ENCODE data around the gene MARK2.
"Not testable (repeated sequence)": the region's sequence is repeated elsewhere in the genome, so short reads cannot be mapped to it uniquely, and the experiment has no call there.

The MARK2 gene

GRCh38 chr11:63838678-63839507 is at the start of gene MARK2:
Gene MARK2 (plus strand): TSS chr11:63839110. CDS start chr11:63839507, 397 bp downstream.
- peak; percentile 97 to 100 for DNase-seq

- no peak for DNase-seq
These were observed 47.3 kb upstream of the MARK2 start for GRCh38 chr11:63791495-63792167.

DNA sequence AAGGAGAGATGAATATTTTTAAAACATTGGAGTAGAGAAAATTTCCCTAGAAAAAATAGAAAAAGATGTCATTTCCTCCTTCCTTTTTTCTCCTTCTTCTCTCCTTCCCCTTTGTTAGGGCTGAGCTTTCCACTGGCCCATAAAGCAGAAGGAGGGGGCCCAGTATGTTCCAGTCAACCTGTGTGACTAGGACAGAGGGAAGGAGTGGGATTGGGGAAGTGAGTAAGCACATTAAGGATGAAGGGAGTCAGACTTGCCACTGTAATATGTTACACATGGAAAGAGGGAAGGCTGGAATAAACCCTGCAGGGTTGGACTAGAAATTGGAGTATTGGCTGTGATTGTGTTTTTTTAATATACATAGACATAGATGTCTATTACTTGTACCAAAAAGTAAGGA is 45.7 kb upstream of the MARK2 start:
- DNase-seq: peak; percentile 35 to 68

DNA sequence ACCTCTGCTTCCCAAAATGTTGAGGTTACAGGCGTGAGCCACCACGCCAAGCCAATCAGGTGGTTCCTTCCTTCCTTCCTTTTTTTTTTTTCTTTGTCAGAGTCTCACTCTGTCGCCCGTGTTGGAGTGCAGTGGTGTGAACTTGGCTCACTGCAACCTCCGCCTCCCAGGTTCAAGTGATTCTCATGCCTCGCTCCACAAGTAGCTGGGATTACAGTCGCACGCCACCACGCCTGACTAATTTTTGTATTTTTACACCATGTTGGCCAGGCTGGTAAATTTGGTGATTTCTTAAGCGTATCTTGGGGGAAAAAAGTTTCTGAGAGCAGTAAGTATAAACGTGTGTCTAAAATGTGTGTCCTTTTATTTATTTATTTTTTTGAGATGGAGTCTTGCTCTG is 43.8 kb upstream of the MARK2 start:
- no peak for DNase-seq

- DNase-seq: no peak
These were observed 38.0 kb upstream of the MARK2 start for GRCh38 chr11:63800921-63801320.

GRCh38 chr11:63802637-63803414 is 36.1 kb upstream of the MARK2 start:
- DNase-seq: no peak

DNA sequence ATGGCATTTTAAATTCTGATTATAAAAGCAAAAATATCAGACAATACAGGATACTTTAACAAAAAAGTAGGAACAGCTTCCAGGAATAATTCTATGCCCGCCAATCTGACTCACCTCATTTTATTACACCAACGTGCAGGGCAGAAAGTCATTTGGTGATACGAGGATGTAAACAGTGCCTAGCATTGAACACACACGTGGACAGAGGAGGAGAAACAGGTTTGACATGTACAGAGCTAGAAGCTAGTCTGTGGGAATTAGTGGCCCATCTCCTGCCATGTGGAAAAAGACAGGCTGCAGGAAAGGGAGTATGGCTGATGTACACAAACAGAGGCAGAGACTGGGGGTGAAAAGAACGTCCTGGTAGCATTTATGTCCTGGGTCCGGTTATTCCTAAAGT is 34.7 kb upstream of the MARK2 start:
- no peak for DNase-seq

DNA sequence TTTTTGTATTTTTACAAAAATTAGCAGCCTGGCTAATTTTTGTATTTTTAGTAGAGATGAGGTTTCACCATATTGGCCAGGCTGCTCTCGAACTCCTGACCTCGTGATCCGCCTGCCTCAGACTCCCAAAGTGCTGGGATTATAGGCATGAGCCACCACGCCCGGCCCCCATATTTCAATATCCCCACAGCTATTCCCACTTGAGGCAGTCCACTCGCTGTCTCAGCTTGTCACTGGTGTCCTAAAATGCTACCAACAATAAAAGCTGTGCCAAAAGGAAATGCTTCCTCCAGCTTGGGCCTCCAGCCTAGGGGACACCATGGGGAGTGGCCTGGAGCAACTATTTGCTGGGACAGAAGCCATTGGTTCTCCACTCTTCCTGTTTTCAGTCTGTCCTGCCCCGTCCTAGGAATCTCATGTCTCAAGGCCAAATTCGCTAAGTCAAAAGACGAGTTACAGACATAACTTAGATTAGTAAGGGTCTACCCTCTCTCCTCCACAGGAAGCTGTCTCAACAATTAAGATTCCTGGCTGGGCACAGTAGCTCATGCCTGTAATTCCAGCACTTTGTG is 33.0 kb upstream of the MARK2 start:
- DNase-seq: no peak

- not testable (repeated sequence) for DNase-seq
These were observed 28.5 kb upstream of the MARK2 start for GRCh38 chr11:63810383-63810782.

- no peak for DNase-seq
These were observed 27.4 kb upstream of the MARK2 start for GRCh38 chr11:63811522-63811921.

- DNase-seq: peak; percentile 43 to 63
These were observed 25.8 kb upstream of the MARK2 start, which contains the start of gene SPINDOC for GRCh38 chr11:63813035-63813562. Gene SPINDOC (plus strand): TSS chr11:63813456. CDS start chr11:63813687, 231 bp downstream.

DNA sequence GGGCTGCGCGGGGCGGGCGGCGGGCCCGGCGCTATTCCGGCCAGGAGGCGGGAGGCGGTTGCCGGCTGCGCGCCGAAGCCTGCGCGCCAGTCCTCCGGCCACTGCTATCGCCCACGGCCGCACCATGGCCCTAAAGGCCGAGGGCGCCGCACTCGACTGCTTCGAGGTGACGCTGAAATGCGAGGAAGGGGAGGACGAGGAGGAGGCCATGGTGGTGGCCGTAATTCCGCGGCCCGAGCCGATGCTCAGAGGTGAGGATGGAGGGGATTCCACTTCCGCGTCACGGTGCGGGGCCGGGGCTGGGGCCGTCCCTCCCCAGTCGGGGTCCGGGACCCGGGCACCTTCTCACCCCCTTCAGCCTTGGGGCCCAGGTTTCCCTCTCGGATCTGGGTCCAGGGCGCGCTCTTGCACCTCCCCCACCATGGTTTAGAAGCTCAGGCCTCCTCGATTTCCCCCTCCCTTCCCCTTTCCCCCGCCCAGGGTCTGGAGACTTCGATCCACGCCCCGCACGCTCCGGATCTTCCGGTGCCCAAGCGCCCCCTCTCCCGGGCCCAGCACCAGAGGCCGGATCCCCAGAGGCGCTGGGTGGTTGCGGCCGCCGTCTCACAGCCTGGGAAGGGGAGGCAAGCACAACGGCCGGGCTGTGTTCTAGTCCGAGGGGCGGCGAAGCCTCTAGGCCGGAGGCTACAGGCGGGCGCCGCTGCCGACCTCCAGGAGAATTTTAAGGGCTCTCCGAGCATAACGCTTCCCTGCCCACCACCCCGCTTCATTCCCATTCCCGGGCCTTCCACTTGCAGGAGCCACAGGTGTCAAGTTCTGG is 25.1 kb upstream of the MARK2 start:
- DNase-seq: peak in 1 of 2 donors; percentile 21

DNA sequence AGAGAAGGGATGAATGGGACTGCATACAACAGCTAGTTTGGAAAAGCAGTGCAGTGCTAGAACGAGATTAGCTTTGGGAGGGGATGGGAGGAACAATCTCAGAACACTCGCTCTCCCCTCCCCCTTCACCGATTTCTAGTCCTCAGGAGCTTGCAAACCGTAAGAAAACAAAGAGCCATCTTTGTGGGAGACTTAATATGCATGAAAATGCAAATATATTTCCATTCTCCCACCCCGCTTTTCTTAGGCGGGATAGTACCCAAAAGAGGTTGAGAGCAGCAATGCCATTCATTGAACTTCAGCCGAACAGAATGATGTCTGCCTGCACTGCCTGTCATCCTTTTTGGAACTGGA is 24.6 kb upstream of the MARK2 start:
- DNase-seq: no peak

- peak in 1 of 2 donors; percentile 48 for DNase-seq
These were observed 22.7 kb upstream of the MARK2 start for GRCh38 chr11:63816166-63816565.

DNA sequence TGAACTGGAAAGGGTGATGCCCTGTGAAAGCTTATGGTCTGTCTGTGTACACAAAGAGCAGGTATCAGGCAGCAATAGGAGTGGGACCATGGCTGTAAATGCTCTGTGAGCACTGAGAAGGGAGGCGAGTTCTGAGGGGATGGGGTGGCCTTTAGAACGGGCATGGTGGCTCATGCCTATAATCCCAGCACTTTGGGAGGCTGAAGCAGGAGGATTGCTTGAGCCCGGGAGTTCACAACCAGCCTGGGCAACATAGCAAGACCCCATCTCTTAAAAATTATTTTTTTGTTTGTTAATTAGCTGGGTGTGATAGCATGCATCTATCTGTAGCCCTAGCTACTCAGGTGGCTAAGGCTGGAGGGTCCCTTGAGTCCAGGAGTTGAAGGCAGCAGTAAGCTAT is 22.2 kb upstream of the MARK2 start:
- DNase-seq: no peak

- no peak for DNase-seq
These were observed 21.0 kb upstream of the MARK2 start for GRCh38 chr11:63817758-63818498.

- DNase-seq: no peak
These were observed 20.3 kb upstream of the MARK2 start for GRCh38 chr11:63818609-63819008.

DNA sequence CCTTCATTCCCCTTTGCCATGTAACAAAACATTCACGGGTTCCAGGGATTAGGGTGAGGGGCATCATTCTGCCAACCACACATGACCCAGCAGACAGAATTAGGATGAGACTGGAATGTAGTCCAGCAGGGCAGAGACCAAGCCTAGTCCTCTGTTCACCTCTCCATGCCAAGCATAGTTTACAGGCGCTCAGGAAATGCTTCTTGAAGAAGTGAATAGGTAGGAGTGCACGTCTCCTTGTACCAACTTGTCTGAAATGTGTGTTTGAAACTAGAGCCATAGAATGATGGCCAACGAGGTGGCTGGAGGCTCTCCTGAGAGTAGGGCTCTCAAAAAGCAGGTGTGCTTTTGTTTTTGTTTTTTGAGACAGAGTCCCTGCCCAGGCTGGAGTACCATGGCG is 17.5 kb upstream of the MARK2 start:
- DNase-seq: no peak

GRCh38 chr11:63826471-63827190 is 12.3 kb upstream of the MARK2 start:
- DNase-seq: no peak

DNA sequence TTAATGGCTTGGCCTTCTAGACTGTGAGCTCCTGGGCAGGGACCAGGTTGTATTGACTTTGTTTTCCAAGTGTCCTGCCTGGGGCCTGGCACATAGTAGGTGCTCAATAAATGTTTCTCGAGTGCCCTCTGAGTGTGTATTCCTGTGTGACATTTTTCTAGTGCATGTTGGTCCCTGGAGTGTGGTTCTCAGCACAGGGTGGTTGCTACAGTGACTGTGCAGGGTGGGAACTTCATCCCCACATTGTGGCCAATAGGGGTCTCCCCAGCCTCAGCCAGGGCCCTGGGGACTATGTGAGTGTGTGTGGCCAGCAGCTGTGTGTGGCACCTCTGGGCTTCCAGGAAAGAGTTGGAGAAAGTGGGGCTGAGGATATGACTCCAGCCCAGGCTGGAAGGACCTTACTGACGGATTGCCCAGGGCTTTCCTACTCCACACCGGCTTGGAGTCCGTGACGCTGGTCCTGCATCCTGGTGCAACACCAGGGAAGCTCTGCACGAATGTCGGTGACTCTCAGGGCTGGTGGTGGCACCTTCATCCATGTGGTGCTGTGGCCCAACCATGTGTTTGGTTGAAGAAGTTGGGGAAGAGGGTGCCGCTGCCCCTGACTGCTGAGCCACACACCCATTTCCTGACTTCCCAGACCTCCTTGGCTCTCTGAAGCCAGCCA is 9.0 kb upstream of the MARK2 start:
- DNase-seq: no peak
